Activated CD8-positive, alpha-beta memory T cell treated with anti-CD3 and anti-CD28 coated beads, Interleukin-2, amount 50 U/mL, for 4 hours (primary cell): Measurements from ENCODE around the gene IMPACT.

Experiments used
- DNase-seq: peaks from one replicate; pipeline ENCODE4 v3.0.0-alpha.2; 2020

Gene IMPACT

GRCh38 chr18:24485681-24486080 is 59.2 kb downstream of the IMPACT start:
- no peak for DNase-seq

GRCh38 chr18:24486684-24487083 is 60.2 kb downstream of the IMPACT start:
- no peak for DNase-seq

GRCh38 chr18:24488824-24489493 is 62.5 kb downstream of the IMPACT start:
- no peak for DNase-seq

- no peak for DNase-seq
These were observed 64.1 kb downstream of the IMPACT start for GRCh38 chr18:24490539-24490938.

GRCh38 chr18:24491927-24492834 is 65.7 kb downstream of the IMPACT start:
- no peak for DNase-seq

GRCh38 chr18:24494586-24494985 is 68.1 kb downstream of the IMPACT start:
- DNase-seq, result no peak

- no peak for DNase-seq
These were observed 70.7 kb downstream of the IMPACT start for GRCh38 chr18:24497031-24497754.

- no peak for DNase-seq
These were observed 73.3 kb downstream of the IMPACT start for GRCh38 chr18:24499814-24500213.

- DNase-seq, result no peak
These were observed 73.7 kb downstream of the IMPACT start for GRCh38 chr18:24500217-24500616.

GRCh38 chr18:24500766-24501165 is 74.3 kb downstream of the IMPACT start:
- no peak for DNase-seq

- no peak for DNase-seq
These were observed 76.4 kb downstream of the IMPACT start for GRCh38 chr18:24502667-24503523.
